Spleen (tissue), 7 donors: Measurements from ENCODE around the gene GMCL2.

Experiments
- CTCF ChIP-seq, 11 experiments: fragments of 200-600 bp in 7 of 11; fragments of 450-650 bp in 4 of 11; sonication (generic) in 4 of 11; IDR thresholded peaks in 8 of 11; conservative IDR thresholded peaks in 3 of 11; 1 replicate in 7 of 11; 2 replicates in 4 of 11; pipeline versions ENCODE4 v1.4.0 to v1.8.0; 2016 to 2021; ENCODE audit warnings: antibody characterized with exemption in 11 of 11, inconsistent platforms in 4 of 11, mild to moderate bottlenecking in 1 of 11
- POLR2AphosphoS5 ChIP-seq, 3 donors: sonication (generic); formaldehyde crosslinking; IDR thresholded peaks; one replicate each; pipeline ENCODE4 v1.5.1; 2017; ENCODE audit warnings: antibody characterized with exemption in 3 of 3
- donor health status: DM: no; HTN: no; CAD: no; lungs with moderate emphysema.
- donor health status: DM: no; HTN: no; CAD: no.
- donor health status: DM: no; HTN: no; CAD: no.

GRCh38 chr5:178216088-178216534 lies 28.9 kb upstream of the GMCL2 start:
- no peak for TF ChIP-seq CTCF (IDR thresholded peaks at IDR 0.05 in 8 of 11, conservative IDR thresholded peaks at IDR 0.05 in 3 of 11)
- TF ChIP-seq POLR2AphosphoS5 (IDR thresholded peaks at IDR 0.05) = no peak
